Right hindlimb (tissue), 1 donor: ENCODE measurements around the gene TNRC18.
"Not testable (repeated sequence)": the region's sequence is repeated elsewhere in the genome, so short reads cannot be mapped to it uniquely, and the experiment has no call there.

ENCODE experiments used
- DNase-seq: peaks from one replicate; pipeline ENCODE4 v3.0.0-alpha.2; 2018

The TNRC18 gene

DNA sequence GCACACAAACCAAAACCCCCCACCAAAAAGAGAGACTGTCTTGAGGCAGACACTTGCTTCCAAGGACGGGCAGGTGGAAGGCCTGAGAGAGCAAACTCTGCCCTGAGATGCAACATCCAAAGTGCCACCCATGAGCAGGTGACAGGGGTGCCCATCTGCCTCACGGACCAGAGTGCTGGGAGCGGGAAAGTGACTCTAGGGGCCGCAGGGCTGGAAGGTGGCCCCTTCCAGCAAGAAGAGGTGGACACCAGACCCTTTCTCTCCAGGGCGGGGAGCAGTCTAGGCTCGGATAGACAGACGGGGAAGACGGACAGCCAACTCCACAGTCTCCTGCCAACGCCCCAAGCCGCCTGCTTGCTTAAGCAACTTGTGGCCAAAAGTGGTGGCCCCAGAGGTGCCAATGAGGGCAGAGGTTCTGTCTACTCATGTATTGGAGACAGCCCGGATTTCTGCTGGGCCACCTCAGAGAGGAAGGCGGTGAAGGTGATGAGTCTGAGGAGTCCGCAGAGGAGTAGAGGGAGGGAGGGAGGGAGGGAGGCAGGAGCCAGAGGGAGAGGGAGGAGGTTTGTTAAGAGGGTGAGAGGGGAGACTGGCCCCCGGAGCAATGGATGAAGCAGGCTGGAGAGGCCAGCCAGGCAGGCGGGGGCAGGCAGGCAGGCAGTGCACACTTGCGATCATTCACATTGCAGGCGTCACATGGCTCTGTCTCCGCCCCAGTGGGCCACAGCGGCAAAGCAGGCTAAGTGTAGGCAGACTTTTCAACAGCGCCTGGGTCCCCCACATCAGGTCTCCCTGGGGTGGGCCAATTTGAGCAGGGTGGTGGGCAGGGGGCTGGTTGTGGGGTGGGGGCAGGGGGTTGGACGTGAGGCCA is 75.3 kb downstream of the TNRC18 start:
- no peak for DNase-seq

DNA sequence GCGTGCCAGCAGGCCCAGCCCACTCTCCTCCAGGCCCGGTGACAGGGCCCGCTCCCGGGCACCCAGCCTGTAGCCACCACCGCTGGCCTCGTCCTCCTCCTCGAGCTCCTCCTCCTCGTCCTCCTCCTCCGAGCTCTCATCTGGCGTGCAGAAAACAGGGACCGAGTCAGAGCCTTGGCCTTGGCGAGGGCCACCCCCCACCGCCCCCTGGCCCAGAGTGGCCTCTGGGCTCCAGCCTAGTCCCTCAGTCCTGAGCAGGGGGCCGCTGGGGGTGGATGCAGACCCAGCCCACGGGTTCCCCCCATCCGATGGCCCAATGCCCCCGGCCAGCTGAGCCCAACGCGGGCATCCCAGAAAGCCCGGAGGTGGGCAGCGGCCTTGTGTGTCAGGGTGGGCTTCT is 78.0 kb downstream of the TNRC18 start:
- no peak for DNase-seq

DNA sequence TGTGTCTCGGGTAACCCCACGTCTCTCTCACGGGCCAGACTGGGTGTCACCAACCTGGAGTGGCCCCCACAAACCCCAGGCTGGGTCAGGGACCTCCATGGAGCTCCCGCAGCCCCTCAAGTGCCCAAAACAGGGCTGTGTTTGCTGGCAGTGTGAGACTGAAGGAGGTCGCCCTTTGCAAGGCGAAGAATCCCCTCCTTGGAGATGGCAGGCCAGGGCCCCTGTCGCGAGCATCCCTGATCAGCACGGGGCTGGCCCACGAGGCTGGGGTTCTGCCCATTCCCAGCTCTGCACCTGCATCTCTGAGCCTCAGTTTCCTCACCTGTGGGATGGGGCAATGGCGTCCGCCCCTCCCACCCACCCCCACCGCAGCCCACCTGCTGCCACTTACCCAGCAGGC is 78.5 kb downstream of the TNRC18 start:
- DNase-seq = no peak

DNA sequence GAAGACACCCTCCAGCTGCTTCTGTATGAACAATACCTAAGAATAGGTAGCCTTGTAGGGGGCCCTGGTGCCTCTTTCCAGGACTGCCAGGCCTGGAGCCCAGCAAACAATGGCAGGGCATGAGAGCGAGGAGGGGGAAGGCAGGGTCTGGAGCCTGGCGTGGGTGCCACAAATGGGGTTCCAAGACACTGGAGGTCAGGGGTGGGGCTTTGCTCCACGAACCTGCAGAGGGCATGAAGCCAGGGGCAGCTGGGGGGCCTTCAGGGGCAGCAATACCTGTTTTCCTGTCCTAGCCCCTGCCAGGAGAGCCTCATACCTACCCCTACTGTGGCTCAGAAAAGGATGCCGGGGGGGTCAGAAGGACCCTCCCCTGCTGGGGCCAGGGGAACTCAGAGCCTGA is 79.3 kb downstream of the TNRC18 start:
- DNase-seq = no peak

DNA sequence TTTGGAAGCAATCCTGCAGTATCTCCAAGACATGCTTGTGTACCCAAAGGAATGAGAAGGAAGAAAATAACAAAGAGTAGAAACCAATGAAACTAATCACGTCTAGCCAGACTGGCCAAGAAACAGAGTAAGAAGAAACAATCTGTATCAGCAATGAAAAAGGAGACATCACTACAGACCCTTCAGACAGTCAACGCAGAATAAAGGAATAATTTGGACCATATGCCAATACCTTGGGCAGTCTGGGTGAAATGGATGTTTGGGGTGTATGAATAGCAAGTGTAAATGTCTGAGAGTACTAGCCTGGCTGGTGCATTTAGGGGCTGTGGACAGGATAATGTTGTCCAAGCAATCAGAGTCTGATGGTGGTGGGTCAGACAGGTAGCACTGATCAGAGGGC is 79.8 kb downstream of the TNRC18 start:
- no peak for DNase-seq

DNA sequence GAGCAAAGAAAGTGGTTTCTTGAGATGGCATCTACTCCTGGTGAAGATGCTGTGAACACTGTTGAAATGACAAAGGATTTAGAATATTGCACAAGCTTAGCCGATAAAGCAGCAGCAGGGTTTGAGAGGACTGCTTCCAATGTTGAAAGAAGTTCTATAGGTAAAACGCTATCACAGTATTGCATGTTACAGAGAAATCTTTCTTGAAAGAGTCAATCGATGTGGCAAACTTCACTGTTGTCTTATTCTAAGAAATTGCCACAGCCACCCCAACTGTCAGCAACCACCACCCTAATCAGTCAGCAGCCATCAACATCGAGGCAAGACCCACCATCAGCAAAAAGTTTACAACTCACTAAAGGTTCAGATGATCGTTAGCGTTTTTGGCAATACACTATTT is 81.0 kb downstream of the TNRC18 start:
- no peak for DNase-seq

DNA sequence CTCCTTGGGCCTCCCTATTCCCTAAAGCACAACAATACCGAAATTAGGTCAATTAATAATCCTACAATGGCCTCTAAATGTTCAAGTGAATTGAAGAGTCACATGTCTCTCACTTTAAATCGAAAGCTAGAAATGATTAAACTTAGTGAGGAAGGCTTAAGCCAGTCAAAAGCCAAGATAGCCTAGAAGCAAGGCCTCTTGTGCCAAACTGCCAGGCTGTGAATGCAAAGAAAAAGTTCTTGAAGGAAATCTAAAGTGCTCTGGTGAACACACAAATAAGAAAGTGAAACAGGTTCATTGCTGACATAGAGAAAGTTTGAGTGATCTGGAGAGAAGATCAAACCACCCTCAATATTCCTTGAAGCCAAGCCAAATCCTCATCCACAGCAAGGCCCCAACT is 83.7 kb downstream of the TNRC18 start:
- DNase-seq = no peak

DNA sequence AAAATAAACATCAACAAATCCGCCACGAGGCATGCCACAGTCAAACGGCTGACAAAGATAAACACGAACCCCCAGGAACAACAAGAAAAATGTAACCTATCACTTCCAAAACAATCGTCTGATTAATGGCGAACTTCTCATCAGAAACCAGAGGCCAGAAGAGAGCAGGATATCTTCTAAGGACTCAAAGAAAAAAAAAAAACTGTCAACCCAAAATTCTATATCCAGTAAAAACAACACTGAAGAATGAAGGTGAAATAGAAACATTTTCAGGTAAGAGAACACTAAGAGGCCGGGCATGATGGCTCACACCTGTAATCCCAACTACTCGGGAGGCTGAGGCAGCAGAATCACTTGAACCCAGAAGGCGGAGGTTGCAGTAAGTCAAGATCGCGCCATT is 86.6 kb downstream of the TNRC18 start:
- no peak for DNase-seq

DNA sequence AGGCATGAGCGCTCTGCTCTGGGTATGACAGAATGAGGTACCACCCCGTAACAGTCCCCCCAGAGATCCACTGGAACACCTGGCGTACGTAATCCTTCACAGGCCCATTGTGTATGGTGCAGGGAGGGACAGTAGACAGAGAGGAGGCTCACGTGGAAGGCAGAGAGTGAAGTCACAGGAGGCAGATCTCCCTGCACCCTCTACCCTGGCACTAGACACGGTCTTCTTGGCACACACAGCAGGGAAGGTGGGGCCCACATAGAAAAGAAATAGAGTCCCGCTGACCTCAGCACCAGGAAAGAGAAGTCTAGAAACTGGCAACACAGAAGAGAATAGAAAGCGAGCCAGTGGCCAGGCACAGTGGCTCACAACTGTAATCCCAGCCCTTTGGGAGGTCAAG is 89.0 kb downstream of the TNRC18 start:
- no peak for DNase-seq

DNA sequence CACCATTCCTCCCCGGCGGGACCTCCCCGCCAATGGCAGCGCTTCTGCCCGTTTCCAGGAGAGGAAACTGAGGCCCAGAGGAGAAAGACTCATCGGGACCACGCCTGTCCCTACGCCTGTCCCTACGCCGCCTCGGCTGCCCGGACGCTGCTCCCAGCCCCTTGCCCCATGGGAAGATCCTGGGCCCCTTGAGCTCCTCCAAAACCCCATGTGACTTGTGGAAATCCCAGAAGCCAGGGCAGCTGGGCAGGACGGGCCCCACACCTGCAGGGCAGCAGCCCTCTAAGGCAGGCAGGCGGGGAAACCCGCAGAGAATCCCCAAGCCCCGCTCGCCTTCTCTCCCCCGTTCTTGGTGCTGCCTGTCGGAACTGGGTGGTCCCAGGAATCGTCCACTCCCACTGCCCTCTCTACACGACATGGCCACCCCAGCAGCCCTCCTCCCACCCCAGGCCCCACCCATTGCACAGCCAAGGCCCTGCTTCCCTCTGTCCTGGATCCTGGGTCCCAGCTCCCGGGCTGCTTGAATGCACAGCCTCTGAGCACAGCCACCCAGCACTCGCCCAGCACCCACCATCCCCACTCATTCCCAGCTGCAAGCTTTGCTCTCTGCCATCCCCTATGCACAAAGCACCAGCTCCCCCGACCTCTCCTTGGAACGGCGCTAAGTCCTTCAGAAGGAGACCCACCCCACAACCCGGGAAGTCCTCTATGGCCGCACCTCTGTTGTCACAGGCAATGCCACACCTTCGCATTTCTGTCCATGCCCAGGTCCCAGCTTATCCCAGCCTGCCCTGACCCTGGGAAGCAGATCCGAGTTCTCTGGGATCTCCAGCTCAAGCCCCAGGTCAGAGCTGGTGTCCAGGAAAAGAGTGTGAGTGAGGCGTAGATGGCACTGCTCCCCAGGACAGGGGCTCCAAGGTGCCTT is 90.3 kb downstream of the TNRC18 start:
- no peak for DNase-seq

DNA sequence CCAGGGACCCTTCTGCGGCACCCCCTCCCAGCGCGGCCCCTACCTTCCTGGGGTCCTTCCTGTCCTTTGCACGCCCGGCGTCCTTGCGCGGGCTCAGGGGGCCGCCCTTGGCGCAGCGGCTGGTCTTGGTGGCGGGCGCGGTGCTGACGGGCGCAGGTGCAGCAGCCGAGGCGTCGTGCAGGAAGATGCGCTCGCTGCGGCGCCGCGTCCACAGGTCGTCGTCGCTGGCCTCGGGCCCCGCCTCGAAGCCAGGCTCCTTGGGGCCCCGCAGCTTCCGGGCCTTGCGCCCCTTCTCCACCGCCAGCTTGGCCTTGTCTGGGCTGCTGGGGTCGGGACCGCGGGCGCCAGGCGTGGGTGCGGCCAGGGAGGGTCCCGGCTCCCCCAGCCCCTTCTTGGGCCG is 91.1 kb downstream of the TNRC18 start:
- DNase-seq = no peak

DNA sequence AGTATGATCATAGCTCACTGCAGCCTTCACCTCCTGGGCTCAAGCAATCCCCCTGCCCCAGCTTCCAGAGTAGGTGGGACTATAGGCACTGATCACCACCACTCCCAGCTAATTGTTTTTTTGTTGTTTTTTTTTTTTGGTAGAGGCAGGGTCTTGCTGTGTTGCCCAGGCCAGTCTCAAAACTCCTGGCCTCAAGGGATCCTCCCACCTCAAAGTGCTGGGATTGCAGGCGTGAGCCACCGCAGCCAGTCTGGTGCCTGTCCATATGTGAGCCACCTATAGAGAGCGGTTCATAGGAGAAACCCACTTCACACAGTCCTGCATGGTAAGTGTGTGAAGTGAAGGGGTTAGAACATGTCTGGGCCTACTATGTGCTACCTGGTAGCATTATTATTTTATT is 93.3 kb downstream of the TNRC18 start:
- DNase-seq = no peak

DNA sequence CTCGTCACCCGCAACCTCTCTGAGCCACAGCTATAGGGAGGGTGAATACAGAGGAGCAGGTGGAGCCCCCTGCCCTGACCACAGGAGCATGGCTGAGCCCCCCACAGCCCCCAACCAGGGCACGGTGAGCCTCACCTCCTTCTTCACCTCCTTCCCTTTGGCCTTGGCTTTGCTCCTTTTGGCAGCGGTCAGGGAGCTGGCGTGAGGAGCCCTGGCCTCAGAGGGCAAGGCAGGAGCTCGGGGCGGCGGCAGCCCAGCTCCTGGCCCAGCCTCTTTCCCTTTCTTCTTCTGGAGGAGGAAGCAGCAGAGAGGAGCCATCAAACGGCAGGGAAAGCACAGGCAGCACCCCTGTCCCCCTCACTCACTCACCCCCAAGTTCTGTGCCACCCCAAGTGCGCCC is 98.7 kb downstream of the TNRC18 start:
- DNase-seq = no peak

DNA sequence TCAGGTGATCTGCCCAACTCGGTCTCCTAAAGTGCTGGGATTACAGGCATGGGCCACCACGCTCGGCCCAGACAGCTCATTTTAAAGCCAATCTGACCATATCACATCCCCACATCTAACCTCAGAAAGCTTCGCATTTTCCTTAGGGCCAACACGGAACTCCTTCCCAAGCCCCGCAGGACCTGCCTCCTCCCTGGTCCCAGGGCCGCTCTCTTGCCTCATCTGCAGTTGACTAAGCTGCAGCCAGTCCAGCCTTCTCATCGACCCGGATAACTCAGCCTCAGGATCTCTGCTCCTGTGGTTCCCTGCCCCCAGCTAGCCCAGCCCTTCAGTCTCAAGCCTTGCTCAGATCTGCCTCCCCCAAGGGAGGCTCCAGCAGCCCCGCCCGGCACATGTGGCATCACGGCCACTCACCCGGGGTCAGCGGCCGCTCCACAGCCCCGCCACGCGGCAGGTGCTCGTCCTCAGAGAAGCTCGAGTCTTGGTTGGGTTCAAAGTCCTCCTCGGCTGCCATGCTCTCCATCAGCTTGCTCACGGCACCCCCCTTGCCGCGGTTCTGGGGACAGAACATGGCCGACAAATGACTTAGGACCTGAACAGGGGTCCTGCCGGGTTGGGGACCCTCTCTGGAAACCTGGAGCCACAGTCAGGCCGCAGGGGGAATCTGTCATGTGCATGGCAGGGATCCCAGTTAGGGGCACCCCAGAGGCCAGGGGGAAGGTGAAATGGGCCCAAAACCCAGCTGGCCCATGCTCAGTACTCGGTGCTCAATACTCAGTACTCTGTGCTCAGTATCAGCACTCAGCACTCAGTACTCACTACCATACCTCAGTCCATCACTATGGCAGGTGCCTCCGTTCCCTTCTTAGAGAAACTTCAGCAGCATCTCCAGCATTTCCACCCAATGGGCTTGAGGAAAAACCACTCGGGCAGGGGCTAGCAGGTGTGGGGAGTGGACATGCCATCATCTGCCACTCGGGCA is 99.5 kb downstream of the TNRC18 start:
- DNase-seq = not testable (repeated sequence)

DNA sequence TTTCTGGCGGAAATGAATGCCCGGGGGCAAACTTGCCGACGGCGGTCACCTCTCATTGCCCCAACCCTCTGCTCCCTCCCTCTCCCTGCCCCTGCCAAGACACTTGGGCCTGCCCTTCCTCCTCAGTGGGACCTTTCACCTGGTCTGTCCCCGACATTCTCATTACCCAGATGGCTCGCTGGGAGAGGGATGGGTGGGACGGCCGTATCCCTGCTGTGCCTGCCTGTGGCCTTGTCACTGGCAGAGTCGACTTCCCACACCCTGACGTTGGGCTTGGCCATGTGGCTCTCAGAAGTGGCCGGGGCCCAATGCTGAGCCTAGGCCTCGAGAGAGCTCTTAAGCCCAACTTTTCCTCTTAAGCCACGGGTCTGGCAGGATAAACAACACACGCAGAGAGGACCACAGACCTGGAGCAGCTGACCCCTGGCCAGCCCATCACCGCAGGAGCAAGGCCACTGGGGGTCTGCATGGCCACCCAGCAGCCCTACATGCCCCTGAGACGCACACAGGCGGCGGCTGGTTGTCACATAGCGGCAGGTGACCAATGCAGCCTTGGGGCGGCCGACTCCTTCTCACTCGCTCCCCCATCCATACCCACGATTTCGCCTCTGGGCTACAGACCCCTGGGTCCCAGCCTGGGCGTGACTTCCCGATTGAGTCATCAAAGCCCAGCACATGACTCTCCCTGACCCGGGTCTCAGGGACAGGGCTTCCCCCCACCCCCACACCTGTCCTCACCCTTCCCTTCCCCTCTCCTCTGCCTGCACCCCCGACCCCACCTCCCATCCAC is 100.8 kb downstream of the TNRC18 start:
- no peak for DNase-seq

DNA sequence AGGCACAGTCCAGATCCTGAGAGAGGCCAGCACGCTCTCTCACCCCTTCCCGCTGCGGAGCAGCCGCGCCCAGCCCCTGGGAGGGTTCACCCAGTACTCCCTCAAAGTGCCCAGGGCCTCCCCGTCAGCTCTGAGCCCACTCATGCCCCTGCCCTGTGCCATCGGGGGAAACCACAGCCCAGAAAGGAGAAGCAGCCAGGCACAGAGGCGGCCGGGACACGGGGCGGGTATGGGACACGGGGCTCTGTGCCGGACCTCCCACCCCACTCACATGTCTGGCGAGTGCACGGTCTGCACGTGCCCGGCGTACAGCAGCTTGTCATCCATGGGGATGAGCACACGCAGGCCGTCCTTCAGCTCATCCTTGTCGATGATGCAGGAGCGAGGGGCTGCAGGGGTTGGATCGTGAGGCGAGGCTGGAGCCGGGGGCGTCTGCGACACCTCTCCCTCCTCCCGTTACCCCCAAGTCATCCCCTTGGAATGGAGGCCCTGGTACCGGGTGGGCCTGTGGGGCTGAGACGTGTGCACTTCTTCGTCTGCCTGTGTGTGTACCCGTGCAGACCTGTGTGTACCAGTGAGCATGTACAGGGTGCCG is 102.7 kb downstream of the TNRC18 start:
- DNase-seq = no peak

DNA sequence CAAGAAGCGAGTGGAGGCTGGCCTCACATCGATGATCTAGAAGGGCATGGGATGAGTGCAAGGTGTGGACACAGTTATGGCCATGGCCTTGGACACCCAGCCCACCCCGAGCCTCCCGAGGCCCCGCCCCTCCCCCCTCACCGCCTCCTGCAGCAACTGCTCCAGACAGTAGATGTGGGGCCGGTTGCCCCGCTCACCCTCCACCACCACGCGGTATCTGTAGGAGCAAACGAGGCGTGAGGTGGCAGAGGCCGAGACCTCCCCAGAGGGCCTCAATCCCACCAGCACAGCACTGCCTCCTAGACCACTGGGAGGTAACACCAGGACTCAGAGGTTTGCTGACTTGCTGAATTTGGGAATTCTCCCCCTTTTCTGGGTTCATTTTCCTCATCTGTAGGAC is 103.2 kb downstream of the TNRC18 start:
- DNase-seq = no peak

DNA sequence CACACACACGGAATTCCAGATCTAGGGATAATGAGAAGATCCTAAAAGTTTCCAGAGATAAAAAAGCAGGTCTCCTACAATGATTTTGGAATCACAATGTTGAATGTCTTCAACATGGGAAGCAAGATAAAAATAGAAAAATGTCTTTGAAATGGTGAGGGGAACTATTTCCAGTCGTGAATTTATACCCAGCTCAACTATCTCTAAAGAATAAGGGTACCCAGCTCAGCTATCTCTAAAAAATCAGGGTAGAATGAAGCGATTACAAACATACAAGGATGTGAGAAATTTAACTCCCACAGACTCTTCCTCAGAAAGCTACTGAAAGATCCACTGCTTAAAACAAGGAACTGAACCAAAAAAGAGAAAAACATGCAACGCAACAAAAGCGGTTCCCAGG is 105.0 kb downstream of the TNRC18 start:
- not testable (repeated sequence) for DNase-seq

DNA sequence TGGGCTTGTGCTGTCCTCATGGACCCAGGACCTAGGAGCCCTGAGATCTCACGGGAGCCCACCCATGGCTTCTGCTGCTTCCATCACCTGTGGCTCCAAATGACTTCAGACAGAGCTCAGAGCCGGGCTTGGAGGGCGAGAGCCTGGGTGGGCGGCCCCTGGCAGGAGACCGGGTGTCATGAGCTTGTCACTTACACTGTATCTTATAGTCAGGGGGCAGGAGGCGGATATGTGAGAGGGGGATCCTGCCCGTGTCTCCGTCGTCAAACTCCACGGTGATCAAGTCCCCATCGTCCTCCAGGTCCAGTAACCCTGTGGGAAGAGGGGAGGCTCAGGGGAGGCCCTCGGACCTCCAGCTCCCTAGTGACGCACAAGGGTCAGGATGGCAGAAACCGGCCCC is 107.9 kb downstream of the TNRC18 start:
- DNase-seq = no peak

DNA sequence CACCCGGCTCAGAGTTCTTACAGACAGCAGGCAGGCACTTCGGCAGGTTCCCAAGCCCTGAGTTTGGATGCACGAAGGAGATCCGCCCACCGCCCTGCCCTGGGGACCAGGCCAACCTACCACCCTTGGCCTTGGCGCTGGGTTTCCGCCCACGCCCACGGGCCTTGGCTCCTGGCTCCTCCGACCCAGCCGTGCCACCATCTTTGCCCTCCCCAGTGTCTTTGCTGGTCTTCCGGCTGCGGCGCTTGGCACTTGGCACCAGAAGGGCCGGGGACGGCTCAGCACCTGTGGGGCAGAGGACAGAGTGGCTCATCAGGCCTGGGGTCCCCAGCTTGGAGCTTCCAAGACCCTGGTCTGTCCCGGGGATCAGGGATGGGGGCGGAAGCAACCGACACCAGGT is 108.8 kb downstream of the TNRC18 start:
- DNase-seq = no peak

DNA sequence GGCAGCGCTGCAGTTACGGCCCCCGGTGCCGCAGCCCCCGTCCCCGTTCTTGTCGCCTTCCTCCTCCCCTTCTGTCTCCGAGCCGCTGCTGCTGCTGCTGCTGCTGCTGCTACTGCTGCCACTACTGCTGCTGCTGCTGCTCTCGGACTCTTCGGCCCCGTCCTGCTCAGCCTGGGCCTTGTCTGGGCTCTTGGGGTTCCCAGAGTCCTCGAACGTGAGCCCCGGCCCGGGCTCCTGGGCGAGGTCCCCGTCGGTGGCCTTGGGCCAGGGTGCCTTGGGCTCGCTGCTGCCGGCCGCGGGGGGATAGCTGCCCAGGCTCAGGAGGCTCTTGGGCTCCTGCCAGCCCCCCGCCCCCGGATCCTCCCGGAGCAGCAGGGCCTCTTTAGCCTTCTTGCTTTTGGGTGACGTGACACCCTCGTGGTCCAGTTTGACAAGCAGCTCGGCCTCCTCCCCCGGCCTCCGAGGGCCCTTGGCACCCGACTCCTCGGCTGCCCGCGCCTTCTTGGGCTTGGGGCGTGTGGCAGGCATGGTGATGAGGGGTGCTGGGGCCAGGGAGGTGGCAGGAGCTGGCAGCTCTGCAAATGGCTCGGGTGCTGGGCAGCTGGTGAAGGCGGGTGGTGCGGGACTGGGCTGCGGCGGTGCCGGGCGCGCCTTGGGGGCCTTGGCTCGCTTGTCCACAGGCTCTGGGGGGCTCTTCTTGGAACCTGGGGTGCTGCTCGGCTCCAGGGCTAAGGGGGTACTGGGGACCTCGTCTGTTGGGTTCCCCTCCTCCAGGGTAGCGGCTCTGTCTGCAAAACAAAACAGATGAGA is 110.4 kb downstream of the TNRC18 start:
- not testable (repeated sequence) for DNase-seq
